SK-N-SH treated with all-trans-retinoic acid at 6 μM for 48 hours (cell line): ENCODE data around the gene USP46.

Source experiments
- PPARA ChIP-seq: fragments of 250-450 bp; sonication (Bioruptor Pico); IDR thresholded peaks from 2 replicates; pipeline ENCODE4 v1.5.0; 2020; ENCODE audit warnings: mild to moderate bottlenecking, borderline replicate concordance
- ZFP3 ChIP-seq: fragments of 250-450 bp; sonication (Bioruptor Pico); IDR thresholded peaks from 2 replicates; pipeline ENCODE4 v1.5.0; 2020; ENCODE audit warnings: mild to moderate bottlenecking, moderate library complexity

- TF ChIP-seq PPARA (CRISPR knock-in tag) (no peak), ZFP3 (CRISPR knock-in tag) (no peak)
Observed at GRCh38 chr4:52555356-52555716, 103.8 kb downstream of the USP46 start.
